GM19452 (cell line): Measurements from ENCODE around the gene ZNF284.

Experiments
- ATAC-seq: cut with Tn5 transposase; IDR thresholded peaks from one replicate; pipeline ENCODE4 v1.9.1; 2021; ENCODE audit not compliant: unreplicated experiment

Gene ZNF284

DNA sequence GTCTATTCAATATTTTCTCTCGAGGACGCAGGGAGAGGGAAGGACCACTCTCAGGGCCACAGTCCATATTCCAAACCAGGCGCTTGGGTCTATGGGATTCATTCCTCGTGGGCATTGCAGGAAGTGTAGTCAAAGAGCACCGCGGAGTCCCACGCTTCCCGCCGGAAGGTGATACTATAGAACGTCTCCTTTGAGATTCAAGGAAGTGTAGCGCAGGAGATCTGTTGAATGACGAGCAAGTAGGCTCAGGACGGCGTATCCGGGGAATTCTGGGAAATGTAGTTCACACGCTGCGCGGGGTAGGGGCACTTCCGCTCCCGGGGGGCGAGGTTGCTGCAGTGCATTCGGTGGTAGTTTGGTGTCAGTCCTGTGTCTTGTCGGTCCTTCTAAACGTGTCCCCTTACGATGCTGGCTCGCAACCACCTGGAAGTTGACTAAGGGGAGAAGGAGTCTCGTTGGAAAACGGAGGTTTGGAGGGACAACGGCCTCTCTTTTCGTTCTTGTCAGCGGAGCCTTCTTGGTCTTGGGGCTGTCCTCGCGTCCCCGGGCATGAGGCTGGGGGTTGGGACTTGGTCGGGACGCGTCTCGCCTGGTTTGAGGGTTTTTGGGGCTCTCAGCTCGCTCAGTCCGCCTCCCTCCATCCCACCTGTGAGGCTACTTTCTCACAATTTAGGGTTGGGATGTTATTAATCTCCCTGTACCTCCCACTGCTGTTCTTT lies at the start of gene ZNF284:
ZNF284 (plus strand) TSS at position 336 of the 719 bp plus-strand sequence. CDS start 4,231 bp downstream, outside the sequence.
- no peak for ATAC-seq

DNA sequence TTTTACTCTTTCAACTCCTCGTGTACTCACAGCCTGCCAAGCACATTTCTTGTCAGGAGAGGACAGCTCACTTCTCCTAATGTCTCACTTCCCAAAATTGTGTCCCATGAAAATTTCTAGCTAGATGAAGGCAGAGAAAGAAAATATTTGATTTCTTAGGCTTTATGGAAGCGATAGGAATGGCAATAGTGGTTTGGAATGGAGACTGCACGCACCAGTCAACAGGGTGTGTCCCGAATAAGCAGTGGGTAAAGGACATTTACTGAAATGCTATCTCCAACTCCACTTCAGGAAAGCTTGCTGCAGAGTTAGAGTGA lies 47.1 kb upstream of the ZNF284 start:
- no peak for ATAC-seq

DNA sequence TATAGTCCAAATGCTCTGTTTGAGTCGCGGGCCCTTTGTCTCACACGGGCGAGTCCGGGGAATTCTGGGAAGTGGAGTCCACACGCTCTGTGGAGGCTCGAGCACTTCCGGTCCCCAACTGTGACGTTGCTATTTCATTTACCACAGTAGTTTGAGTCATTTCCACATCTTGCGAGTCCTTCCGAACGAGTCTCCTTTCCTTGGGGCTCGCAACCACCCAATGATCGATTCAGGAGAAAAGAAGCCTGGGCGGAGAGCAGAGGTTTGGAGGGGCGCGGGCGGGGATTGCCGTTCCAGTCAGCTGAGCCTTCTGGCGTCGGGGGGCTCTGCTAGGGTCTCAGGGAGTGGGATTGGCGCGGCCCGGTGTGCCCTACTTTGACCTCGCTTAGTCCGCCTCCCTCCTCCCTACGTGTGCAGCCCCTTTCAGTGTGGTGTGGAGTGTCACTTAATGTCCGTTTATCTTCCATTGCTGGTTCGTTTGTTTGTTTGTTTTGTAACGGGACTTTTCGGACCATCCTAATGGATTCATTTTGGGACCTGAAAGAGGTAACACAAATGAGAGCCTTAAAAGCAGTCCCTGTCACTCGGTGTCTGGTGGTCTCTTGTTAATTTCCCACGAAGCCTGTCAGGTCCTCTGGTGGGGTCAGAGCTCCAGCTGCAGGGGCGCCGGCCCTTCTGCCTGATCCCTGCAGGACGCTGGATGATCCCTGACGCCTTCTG lies 46.6 kb upstream of the ZNF284 start, which contains the start of gene ZNF222:
ZNF222 (plus strand) TSS at position 163 of the 720 bp plus-strand sequence; CDS start at position 221, 58 bp downstream.
- ATAC-seq: peak; percentile 97

DNA sequence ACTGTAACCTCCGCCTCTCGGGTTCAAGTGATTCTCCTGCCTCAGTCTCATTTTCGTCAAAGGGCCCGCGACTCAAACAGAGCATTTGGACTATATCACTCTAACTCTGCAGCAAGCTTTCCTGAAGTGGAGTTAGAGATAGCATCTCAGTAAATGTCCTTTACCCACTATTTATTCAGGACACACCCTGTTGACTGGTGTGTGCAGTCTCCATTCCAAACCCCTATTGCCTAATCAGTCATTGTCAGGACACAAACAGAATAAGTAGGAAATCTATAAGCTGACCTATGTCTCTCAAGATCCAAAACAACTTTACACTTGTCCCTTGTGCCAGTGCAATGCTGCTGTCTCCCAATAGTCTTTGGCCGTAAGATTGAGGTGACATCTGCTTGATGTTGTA lies 45.3 kb upstream of the ZNF284 start:
- ATAC-seq: no peak

DNA sequence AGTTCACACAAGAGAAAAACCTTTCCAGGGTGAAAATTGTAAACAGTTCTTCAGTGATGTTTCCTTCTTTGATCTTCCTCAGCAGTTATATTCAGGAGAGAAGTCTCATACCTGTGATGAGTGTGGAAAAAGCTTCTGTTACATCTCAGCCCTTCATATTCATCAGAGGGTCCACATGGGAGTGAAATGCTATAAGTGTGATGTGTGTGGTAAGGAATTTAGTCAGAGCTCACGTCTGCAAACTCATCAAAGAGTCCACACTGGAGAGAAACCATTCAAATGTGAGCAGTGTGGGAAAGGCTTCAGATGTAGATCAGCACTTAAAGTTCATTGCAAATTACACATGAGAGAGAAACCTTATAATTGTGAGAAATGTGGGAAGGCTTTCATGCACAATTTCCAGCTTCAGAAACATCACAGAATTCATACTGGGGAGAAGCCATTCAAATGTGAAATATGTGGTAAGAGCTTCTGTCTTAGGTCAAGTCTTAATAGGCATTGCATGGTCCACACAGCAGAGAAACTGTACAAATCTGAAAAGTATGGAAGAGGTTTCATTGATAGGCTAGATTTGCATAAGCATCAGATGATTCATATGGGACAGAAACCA lies 39.9 kb upstream of the ZNF284 start:
- ATAC-seq: no peak

DNA sequence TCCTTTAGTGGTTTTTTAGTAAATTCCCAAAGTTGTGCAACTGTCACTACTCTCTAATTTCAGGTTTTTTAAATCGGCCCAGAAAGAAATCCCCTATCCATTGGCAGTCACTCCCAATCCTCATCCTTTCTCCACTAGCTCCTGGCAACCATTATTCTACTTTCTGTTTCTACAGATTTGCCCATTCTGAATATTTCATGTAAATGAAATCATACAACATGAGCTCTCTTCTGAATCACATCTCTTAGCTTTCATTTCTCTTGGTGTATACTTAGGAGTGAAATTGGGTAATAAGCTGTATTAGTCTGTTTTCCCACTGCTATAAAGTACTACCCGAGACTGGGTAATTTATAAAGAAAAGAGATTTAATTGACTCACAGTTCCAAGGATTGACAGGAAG lies 29.8 kb upstream of the ZNF284 start:
- ATAC-seq: no peak

DNA sequence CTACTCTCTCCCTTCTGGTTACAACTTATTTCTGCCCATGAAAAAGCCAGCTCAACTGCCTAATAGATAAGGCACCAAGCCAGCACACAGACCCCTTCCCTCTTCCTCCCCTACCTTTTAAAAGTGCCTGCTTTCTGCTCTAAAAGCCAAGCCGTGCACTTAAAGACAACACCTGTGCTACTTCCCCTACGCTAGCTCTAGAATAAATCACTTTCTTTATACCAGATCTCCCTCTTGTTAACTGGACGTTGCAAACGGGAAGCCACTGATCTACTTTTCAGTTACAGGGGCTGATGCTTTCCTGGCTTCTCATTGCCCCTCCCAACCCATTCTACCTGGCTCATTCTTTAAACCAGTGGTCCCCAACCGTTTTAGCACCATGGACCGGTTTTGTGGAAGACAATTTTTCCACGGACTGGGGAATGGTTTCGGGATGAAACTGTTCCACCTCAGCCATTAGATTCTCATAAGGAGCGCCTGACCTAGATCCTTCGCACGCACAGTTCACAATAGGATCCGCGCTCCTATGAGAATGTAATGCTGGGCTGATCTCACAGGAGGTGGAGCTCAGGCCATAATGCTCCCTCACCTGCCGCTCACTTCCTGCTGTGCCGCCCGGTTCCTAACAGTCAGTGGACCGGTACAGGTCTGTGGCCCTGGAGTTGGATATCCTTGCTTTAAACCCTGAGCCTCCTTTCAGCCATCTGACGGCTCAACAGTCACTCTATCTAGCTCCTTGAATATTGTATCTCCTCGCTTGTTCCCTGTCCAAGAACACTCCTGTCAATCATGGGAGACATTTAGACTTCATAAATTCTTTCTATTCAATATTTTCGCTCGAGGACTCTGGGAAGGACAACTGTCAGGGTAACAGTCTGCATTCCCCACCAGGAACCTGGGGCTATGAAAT lies 21.0 kb upstream of the ZNF284 start:
- ATAC-seq: peak; percentile 45

DNA sequence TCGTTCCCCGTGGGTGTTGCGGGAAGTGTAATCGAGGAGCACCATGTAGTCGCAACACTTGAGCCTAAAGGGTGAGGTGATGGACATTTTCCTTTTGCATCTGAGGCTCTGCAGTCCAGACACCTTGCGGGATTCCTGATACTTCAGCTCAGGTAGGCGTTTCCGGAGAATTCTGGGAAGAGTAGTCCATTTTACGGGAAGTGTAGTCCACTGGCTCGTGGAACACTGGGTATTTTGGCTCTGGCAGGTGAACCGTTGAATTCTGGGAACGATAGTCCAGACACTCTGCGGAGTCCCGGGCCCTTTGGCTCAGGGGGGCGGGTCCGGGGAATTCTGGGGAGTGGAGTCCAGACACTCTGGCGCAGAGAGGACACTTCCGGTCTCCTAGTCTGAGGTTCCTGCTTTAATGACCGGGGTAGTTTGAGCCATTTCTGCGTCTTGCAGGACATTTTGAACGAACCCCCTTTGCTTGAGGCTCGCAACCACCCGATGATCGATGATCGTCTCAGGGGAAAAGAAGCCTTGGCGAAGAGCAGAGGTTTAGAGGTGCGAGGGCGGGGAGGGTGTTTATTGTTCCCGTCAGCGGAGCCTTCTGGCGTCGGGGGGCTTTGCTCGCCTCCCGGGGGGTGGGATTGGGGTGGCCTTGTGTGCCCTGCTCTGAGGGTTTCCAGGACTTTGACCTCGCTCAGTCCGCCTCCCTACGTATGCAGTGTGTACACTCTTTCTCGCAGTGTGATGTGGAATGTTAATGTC lies 20.1 kb upstream of the ZNF284 start, which contains the start of gene ZNF223:
ZNF223 (plus strand) TSS at position 387 of the 753 bp plus-strand sequence. CDS start 3,141 bp downstream, outside the sequence.
- peak; percentile 79 for ATAC-seq

DNA sequence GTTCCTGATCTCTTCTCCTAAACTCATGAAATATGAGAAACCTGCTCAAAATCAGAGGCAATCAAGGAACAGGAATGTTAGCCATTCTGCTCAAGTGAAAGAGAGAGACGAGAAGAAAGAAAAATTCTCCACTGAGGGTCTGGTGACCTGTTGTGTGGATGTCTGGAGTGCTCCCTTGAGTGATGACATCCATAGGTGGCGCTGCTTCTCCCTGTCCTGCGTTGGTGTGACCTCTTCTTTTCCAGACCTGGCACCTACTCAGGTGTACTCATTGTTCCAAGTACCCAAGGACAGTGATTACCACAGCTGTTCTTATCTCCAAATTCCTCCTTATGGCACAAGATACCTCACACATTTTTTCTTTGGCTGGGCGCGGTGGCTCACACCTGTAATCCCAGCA lies 16.1 kb upstream of the ZNF284 start:
- no peak for ATAC-seq

DNA sequence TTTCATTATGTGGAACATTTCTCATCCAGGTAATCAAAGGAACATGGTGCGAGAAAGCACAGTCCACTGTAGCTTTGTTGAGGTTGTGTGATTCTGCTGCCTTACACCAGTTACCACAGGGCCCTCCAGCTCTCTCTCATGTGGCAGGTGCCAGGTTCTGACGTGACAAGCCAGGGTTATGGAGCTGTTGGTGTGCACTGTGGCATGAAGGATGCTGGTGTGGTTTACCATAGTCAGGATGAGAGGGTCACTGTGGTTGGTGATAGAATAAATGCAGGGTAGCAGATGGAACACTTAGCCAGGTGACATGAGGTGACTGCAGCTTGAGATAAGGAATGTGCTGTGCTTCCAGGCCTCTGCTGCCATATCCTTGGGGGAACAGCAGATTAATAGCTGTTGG lies 12.7 kb upstream of the ZNF284 start:
- no peak for ATAC-seq

DNA sequence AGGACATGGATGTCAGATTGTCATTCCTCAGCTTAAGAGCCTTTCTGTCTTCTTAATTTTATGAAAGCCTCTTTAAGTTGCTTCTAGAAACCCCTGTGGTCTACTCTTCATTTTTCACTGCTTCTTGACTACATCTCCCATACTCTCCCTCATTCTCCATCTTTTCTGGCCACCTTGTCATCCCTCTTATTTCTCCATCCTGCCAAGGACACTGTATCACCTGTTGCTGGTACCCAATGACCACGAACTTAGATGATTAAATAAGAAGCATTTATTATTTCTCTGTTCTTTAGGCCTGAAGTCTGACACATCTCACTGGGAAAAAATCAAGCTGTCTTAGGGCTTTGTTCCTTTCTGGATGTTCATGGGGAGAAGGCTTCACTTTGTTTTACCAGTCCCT lies 10.9 kb upstream of the ZNF284 start:
- no peak for ATAC-seq

DNA sequence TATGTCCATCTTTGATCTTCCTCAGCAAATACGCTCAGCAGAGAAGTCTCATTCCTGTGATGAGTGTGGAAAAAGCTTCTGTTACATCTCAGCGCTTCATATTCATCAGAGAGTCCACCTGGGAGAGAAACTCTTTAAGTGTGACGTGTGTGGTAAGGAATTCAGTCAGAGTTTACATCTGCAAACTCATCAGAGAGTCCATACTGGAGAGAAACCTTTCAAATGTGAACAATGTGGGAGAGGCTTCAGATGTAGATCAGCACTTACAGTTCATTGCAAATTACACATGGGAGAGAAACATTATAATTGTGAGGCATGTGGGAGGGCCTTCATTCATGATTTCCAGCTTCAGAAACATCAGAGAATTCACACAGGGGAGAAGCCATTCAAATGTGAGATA lies 5.7 kb upstream of the ZNF284 start:
- ATAC-seq: no peak

DNA sequence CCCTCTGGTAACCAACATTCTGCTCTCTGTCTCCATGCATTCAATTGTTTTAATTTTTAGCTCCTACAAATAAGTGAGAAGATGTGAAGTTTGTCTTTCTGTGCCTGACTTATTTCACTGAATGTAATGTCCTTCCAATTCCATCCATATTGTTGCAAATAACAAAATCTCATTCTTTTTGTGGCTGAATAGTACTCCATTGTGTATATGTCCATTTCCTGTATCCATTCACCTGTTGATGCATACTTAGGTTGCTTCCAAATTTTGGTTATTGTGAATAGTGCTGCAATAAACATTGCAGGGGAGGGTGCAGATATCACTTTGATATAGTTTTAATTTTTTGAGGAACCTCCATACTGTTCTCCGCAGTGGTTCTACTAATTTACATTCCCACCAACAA lies 2.5 kb upstream of the ZNF284 start:
- ATAC-seq: no peak

DNA sequence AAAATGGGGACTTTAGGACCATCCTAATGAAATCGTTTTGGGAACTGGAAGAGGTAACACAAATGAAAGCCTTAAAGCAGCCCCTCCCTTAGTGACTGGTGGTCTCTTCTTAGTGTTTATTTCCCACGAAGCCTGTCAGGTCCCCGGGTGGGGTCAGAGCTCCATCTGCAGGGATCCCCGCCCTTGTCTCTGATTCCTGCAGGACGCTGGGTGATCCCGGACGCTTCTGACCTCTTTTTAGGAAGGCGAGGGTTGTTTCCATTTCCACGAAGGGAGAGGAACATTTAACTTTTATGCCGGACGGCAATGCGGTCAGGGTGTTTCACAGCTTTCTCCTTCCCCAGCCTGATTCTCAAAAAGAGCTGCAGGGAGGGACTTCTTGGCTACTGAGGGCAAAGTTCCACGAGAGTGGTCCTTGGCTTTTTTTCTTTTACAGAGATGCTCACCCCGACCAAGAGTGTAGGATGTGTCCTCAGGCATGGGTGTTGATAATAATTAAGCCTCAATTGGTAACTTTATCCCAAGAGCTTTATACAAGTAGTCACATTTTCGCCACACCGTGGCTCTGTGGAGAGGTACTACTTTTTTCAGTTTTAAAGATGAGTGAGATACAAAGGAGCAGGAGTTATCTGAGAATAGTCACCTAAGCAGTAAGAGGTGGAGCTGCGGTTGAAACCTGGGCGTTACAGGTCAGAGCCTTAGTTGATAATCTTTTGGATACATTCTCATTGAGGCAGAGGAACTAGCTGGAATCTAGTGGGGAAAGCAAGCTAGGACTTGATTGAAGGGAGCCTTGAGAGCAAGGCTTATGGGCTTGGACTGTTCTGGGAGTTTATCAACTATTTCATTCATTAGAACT lies 813 bp downstream of the ZNF284 start:
- ATAC-seq: no peak

DNA sequence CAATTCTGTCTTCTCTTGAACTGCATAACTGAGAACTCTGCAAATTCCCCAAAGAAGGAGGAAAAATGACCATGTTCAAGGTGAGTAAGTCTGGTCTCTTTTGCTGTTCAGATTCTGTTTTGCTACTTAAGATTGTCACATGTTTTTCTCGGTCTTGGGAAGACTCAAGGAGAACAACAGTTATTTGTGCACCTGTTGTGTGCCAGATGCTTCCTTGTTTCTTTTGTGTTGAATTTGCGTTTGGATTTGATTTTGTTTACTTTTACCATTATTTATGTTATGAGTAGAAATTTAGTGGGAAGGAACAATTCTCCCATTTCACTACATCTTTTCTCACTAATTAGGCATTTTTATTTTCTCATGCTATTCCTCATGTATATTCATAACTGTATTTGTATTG lies 4.4 kb downstream of the ZNF284 start:
- no peak for ATAC-seq

DNA sequence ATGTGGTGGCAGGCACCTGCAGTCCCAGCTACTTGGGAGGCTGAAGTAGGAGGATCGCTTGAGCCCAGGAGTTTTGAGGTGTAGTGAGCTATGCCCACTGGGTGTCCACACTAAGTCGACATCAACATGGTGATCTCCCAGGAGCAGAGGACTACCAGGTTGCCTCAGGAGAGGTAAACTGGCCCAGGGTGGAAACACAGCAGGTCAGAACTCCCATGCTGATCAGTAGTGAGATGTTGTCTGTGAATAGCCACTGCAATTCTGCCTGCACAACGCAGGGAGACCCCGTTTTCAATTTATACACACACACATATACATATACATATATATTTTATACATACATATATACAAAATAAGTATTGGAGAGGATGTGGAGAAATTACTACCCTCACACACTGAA lies 20.1 kb downstream of the ZNF284 start:
- no peak for ATAC-seq

DNA sequence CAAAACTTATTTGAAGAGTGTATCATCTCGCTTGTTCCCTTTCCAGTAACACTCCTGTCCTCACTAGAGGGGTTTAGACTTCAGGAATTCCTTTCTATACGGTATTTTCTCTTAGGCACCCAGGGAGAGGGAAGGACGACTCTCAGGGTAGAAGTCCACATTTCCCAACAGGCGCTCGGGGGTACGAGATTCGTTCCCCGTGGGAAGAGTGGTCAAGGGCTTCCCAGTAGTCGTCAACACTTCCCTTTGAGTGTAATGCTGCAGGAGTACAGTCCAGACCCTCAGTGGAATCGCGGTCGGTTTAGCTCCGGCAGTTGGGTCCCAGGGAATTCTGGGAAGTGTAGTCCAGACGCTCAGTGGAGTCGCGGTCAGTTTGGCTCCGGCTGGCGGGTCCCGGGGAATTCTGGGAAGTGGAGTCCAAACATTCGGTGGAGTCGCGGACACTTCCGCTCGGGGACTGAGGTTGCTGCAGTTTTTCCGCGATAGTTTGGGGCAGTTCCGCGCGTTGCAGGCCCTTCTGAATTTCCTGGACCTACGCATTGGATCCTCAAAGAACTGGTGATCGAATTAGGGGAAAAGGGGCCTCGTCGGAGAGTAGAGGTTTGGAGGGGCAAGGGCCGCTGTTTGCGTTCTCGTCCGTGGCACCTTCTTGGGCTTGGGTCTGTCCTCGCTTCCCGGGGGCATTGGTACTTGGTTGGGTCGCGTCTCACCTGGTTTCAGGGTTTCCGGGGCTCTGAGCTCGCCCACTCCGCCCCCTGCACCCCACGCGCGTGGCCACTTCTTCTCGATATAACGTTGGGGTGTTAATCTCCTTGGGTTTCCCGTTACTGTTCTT lies 22.2 kb downstream of the ZNF284 start, which contains the start of gene ZNF224:
ZNF224 (plus strand) TSS at position 431 of the 835 bp plus-strand sequence. CDS start 3,513 bp downstream, outside the sequence.
- peak; percentile 89 for ATAC-seq

DNA sequence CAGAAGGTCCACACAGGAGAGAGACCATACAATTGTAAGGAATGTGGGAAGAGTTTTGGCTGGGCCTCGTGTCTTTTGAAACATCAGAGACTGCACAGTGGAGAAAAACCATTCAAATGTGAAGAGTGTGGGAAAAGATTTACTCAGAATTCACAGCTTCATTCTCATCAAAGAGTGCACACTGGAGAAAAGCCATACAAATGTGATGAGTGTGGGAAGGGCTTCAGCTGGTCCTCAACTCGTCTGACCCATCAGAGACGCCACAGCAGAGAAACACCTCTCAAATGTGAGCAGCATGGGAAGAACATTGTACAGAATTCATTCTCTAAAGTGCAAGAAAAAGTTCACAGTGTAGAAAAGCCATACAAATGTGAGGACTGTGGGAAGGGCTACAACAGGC lies 35.8 kb downstream of the ZNF284 start:
- ATAC-seq: no peak
